ENCODE data around the gene TRIM34.
"Not testable (repeated sequence)": the region's sequence is repeated elsewhere in the genome, so short reads cannot be mapped to it uniquely, and the experiment has no call there.

TRIM34 gene

GRCh38 chr11:5646139-5646538, 21.3 kb downstream of the TRIM34 start:
- no peak for DNase-seq
- no peak for TF ChIP-seq POLR2A (IDR thresholded peaks at IDR 0.05; ENCODE audit: low read length)
- no peak for TF ChIP-seq GATA1 (IDR thresholded peaks at IDR 0.05; ENCODE audit: low read depth, low read length)

- DNase-seq = no peak
- TF ChIP-seq POLR2A (IDR thresholded peaks at IDR 0.05; ENCODE audit: low read length) (no peak), GATA1 (IDR thresholded peaks at IDR 0.05; ENCODE audit: low read depth, low read length) (no peak)
Observed at GRCh38 chr11:5655474-5655873, 30.7 kb downstream of the TRIM34 start.

- DNase-seq = not testable (repeated sequence)
Observed at GRCh38 chr11:5656956-5657355, 32.2 kb downstream of the TRIM34 start.

- TF ChIP-seq GATA1 (IDR thresholded peaks at IDR 0.05; ENCODE audit: low read depth, low read length) (no peak), POLR2A (IDR thresholded peaks at IDR 0.05; ENCODE audit: low read length) (no peak)
- DNase-seq = no peak
Observed at GRCh38 chr11:5658318-5658717, 33.5 kb downstream of the TRIM34 start.

- TF ChIP-seq GATA1 (IDR thresholded peaks at IDR 0.05; ENCODE audit: low read depth, low read length) (no peak), POLR2A (IDR thresholded peaks at IDR 0.05; ENCODE audit: low read length) (no peak)
- no peak for DNase-seq
Observed at GRCh38 chr11:5663511-5663910, 38.7 kb downstream of the TRIM34 start.

- DNase-seq = peak; percentile 42 to 75
- TF ChIP-seq GATA1 (IDR thresholded peaks at IDR 0.05; ENCODE audit: low read depth, low read length) (no peak), POLR2A (IDR thresholded peaks at IDR 0.05; ENCODE audit: low read length) (no peak)
Observed at GRCh38 chr11:5665051-5665570, 40.3 kb downstream of the TRIM34 start.

GRCh38 chr11:5665746-5666401, 41.1 kb downstream of the TRIM34 start:
- DNase-seq = no peak
- TF ChIP-seq GATA1 (IDR thresholded peaks at IDR 0.05; ENCODE audit: low read depth, low read length) (no peak), POLR2A (IDR thresholded peaks at IDR 0.05; ENCODE audit: low read length) (no peak)

GRCh38 chr11:5666402-5666793, 41.6 kb downstream of the TRIM34 start:
- no peak for TF ChIP-seq GATA1 (IDR thresholded peaks at IDR 0.05; ENCODE audit: low read depth, low read length)
- DNase-seq = no peak

GRCh38 chr11:5671831-5672230, 47.0 kb downstream of the TRIM34 start:
- no peak for DNase-seq
- no peak for TF ChIP-seq POLR2A (IDR thresholded peaks at IDR 0.05; ENCODE audit: low read length)
- no peak for TF ChIP-seq GATA1 (IDR thresholded peaks at IDR 0.05; ENCODE audit: low read depth, low read length)

- DNase-seq = no peak
- TF ChIP-seq POLR2A (IDR thresholded peaks at IDR 0.05; ENCODE audit: low read length) = no peak
- TF ChIP-seq GATA1 (IDR thresholded peaks at IDR 0.05; ENCODE audit: low read depth, low read length) = no peak
Observed at GRCh38 chr11:5674391-5674790, 49.6 kb downstream of the TRIM34 start.

GRCh38 chr11:5679811-5680210, 55.0 kb downstream of the TRIM34 start:
- no peak for TF ChIP-seq POLR2A (IDR thresholded peaks at IDR 0.05; ENCODE audit: low read length)
- no peak for TF ChIP-seq GATA1 (IDR thresholded peaks at IDR 0.05; ENCODE audit: low read depth, low read length)
- no peak for DNase-seq

- DNase-seq = not testable (repeated sequence)
Observed at GRCh38 chr11:5682890-5683441, 58.2 kb downstream of the TRIM34 start.

- peak; percentile 39 to 40 for DNase-seq
- TF ChIP-seq POLR2A (IDR thresholded peaks at IDR 0.05; ENCODE audit: low read length) = peak; percentile 59
Observed at GRCh38 chr11:5683620-5684019, 58.8 kb downstream of the TRIM34 start.

GRCh38 chr11:5684036-5684645, 59.3 kb downstream of the TRIM34 start:
- peak in 1 of 2 experiments; percentile 37 for DNase-seq
- TF ChIP-seq POLR2A (IDR thresholded peaks at IDR 0.05; ENCODE audit: low read length) (no peak), GATA1 (IDR thresholded peaks at IDR 0.05; ENCODE audit: low read depth, low read length) (no peak)
